HL-60 (cell line): ENCODE data around the gene GPD2.

ENCODE experiments used
- DNase-seq, 2 experiments: peaks; one replicate each; pipeline ENCODE4 v3.0.0-alpha.2; 2010 to 2020; ENCODE audit warnings: low read depth in 1 of 2, low spot score in 1 of 2
- H3K27ac ChIP-seq: fragments of 250-450 bp; sonication (Bioruptor Pico); replicated peaks from 2 replicates; pipeline ENCODE4 v1.5.1; 2020; ENCODE audit warnings: mild to moderate bottlenecking, moderate library complexity
- H3K27me3 ChIP-seq: fragments of 250-450 bp; sonication (Bioruptor Pico); 2 replicates; pipeline ENCODE4 v1.5.1; 2021; ENCODE audit warnings: mild to moderate bottlenecking, moderate library complexity; ENCODE audit not compliant: insufficient read depth, poor library complexity, severe bottlenecking
- H3K4me3 ChIP-seq: replicated peaks from 2 replicates; pipeline ENCODE4 v1.5.1; 2011; ENCODE audit warnings: mild to moderate bottlenecking, control low read depth, low read length; ENCODE audit not compliant: insufficient read depth
- CTCF ChIP-seq: IDR thresholded peaks from one replicate; pipeline ENCODE4 v1.5.1; 2011; ENCODE audit warnings: low read length, control low read depth, inconsistent platforms; ENCODE audit not compliant: insufficient read depth
- GABPA ChIP-seq: IDR thresholded peaks from 2 replicates; pipeline ENCODE4 v1.6.1; 2012; ENCODE audit warnings: low read depth
- POLR2AphosphoS5 ChIP-seq: IDR thresholded peaks from 2 replicates; pipeline ENCODE4 v1.6.1; 2012; ENCODE audit warnings: low read depth
- REST ChIP-seq: IDR thresholded peaks from 2 replicates; pipeline ENCODE4 v1.6.1; 2012; ENCODE audit warnings: low read depth; ENCODE audit not compliant: insufficient replicate concordance
- SPI1 ChIP-seq: IDR thresholded peaks from 2 replicates; pipeline ENCODE4 v1.6.1; 2012; ENCODE audit warnings: low read depth, mild to moderate bottlenecking, borderline replicate concordance

GPD2 gene

GRCh38 chr2:156630579-156631337, 194.6 kb downstream of the GPD2 start:
- no peak for DNase-seq
- no peak overlapping the region for H3K27ac ChIP-seq
- TF ChIP-seq SPI1: no peak
- TF ChIP-seq GABPA: no peak
- no peak for TF ChIP-seq REST
- no peak for TF ChIP-seq CTCF
- no peak for TF ChIP-seq POLR2AphosphoS5
- peaks cover 13% of the 10 kb centered on the region for H3K27me3 ChIP-seq
- H3K4me3 ChIP-seq: no peak overlapping the region

DNA sequence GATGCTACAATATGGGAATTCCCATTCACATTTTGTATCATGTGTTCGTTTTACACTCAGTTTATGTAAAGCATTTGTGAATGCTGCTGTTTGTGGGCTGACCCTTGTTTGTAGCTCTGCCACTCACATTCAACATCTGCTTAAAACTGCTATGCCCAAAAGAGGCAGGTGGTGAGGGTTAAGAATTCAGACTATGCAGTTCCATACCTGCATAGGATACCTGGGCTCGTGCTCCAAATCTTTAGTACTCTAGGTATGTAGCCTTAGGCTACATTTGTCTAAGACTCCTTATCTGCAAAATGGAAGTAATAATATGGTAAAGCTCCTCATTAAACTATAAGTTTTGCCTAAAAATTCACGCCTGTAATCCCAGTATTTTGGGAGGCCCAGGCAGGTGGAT, 199.5 kb downstream of the GPD2 start:
- TF ChIP-seq SPI1 (no peak), REST (no peak), CTCF (no peak), GABPA (no peak), POLR2AphosphoS5 (no peak)
- H3K27me3 ChIP-seq: peaks cover 4% of the 10 kb centered on the region
- no peak overlapping the region for H3K4me3 ChIP-seq
- DNase-seq: no peak
- no peak overlapping the region for H3K27ac ChIP-seq
